MM.1S (cell line): ENCODE data around the gene TUBGCP2.

Source experiments
- EZH2 ChIP-seq: fragments of 300-600 bp; sonication (generic); optimal IDR thresholded peaks from 2 replicates; pipeline ENCODE3; 2017; ENCODE audit warnings: low read depth, mild to moderate bottlenecking, antibody characterized with exemption, low read length, mixed read lengths
- EZH2phosphoT487 ChIP-seq: fragments of 300-600 bp; sonication (generic); IDR thresholded peaks from 2 replicates; pipeline ENCODE4 v1.6.1; 2018; ENCODE audit warnings: antibody characterized with exemption, low read length
- TF ChIP-seq, protein P1 (sequence below): fragments of 300-600 bp; sonication (generic); IDR thresholded peaks from 2 replicates; pipeline ENCODE4 v1.5.1; 2016; ENCODE audit warnings: antibody characterized with exemption, low read length, mixed read lengths

DNA sequence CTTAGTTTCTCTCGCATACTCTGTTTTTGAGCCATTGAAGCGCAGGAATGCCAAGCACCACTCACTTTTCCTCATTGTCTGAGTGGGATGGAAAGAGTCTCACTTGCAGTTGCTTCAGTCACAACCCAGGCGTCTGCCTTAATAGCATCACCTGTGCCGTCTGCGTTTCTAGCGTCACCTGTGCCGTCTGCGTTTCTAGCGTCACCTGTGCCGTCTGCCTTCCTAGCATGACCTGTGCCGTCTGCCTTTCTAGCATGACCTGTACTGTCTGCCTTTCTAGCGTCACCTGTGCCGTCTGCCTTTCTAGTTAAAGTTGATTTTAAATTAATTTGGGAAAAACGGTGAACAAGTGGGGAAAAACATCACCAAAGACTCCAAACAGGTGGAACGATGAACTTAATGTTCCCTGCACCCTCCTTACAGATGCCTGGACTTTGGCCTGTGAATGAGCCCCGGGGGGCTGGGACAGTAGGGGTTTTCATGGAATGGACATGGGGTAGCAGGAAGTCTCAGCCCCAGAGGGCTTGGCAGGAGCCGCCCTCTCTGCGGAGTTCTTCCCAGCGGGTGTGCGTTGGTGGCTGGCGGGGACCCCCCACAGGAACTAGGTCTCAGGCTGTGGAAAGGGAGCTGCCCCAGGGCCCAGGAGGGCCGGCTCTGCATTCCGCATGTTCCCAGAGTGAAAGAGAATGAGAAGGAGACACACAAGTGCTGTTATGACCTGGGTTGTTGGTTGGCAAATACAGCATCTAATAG is 3.5 kb upstream of the TUBGCP2 start:
- TF ChIP-seq, protein P1, sequence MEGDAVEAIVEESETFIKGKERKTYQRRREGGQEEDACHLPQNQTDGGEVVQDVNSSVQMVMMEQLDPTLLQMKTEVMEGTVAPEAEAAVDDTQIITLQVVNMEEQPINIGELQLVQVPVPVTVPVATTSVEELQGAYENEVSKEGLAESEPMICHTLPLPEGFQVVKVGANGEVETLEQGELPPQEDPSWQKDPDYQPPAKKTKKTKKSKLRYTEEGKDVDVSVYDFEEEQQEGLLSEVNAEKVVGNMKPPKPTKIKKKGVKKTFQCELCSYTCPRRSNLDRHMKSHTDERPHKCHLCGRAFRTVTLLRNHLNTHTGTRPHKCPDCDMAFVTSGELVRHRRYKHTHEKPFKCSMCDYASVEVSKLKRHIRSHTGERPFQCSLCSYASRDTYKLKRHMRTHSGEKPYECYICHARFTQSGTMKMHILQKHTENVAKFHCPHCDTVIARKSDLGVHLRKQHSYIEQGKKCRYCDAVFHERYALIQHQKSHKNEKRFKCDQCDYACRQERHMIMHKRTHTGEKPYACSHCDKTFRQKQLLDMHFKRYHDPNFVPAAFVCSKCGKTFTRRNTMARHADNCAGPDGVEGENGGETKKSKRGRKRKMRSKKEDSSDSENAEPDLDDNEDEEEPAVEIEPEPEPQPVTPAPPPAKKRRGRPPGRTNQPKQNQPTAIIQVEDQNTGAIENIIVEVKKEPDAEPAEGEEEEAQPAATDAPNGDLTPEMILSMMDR = no peak
- TF ChIP-seq EZH2 = no peak
- no peak for TF ChIP-seq EZH2phosphoT487
